OCI-LY7 (cell line): ENCODE data around the gene PHF23. TPM values are rescaled to one million over a fixed set of nuclear protein-coding genes. Genes with fewer than 3 reads are reported as not detected.

ENCODE experiments used
- BruUV-seq: library from RNA; stranded (reverse); fragments of 400-500 nt; replicated peaks from 2 replicates; lab custom pipeline; 2021; lab: Mats Ljungman, UMichigan
- CTCF ChIA-PET: fragments of 300-600 bp; sonication (Branson Sonifier 250); formaldehyde crosslinking; loops from one replicate; lab custom pipeline; 2022; ENCODE audit warnings: antibody characterized with exemption; ENCODE audit not compliant: unreplicated experiment; lab: Charles Lee
- POLR2A ChIA-PET: fragments of 300-600 bp; sonication (Branson Sonifier 250); formaldehyde crosslinking; loops from one replicate; lab custom pipeline; 2022; ENCODE audit warnings: antibody characterized with exemption; lab: Charles Lee
- DNase-seq: peaks from one replicate; pipeline ENCODE4 v3.0.0-alpha.2; 2015; ENCODE audit warnings: low spot score
- H2AFZ ChIP-seq: fragments of 200-600 bp; sonication (generic), shearing (Covaris generic); 2 replicates; pipeline ENCODE4 v1.6.1; 2014; ENCODE audit warnings: mild to moderate bottlenecking, antibody characterized with exemption, low read length, moderate library complexity
- H3K27ac ChIP-seq: fragments of 200-600 bp; sonication (generic); 2 replicates; pipeline ENCODE4 v1.5.1; 2014; ENCODE audit warnings: mixed run types, low read depth, mild to moderate bottlenecking, moderate library complexity, low read length, inconsistent platforms; ENCODE audit not compliant: poor library complexity, severe bottlenecking
- H3K36me3 ChIP-seq: fragments of 200-600 bp; sonication (generic); 2 replicates; pipeline ENCODE4 v1.6.1; 2014; ENCODE audit warnings: mild to moderate bottlenecking, antibody characterized with exemption, low read length, moderate library complexity, mixed read lengths; ENCODE audit not compliant: insufficient read depth
- H3K4me1 ChIP-seq: fragments of 200-600 bp; sonication (generic); 2 replicates; pipeline ENCODE4 v1.5.1; 2014; ENCODE audit warnings: mild to moderate bottlenecking, low read length; ENCODE audit not compliant: insufficient read depth, poor library complexity, severe bottlenecking
- H3K4me2 ChIP-seq: fragments of 200-600 bp; sonication (generic); 2 replicates; pipeline ENCODE4 v1.6.1; 2014; ENCODE audit warnings: mild to moderate bottlenecking, low read length
- H3K4me3 ChIP-seq: fragments of 200-600 bp; sonication (generic); 2 replicates; pipeline ENCODE4 v1.5.1; 2014; ENCODE audit warnings: mild to moderate bottlenecking, low read depth, low read length; ENCODE audit not compliant: poor library complexity, severe bottlenecking
- H3K79me2 ChIP-seq: fragments of 200-600 bp; sonication (generic); 2 replicates; pipeline ENCODE4 v1.6.1; 2016; ENCODE audit warnings: low read depth, mild to moderate bottlenecking, low read length, moderate library complexity, mixed read lengths; ENCODE audit not compliant: insufficient read depth
- H3K9me2 ChIP-seq: fragments of 200-600 bp; sonication (generic); 2 replicates; pipeline ENCODE4 v1.6.1; 2016; ENCODE audit warnings: mild to moderate bottlenecking, low read length, mixed read lengths; ENCODE audit not compliant: insufficient read depth
- H3K9me3 ChIP-seq: fragments of 200-600 bp; sonication (generic); 2 replicates; pipeline ENCODE4 v1.6.1; 2014; ENCODE audit warnings: mild to moderate bottlenecking, mixed run types, low read length, mixed read lengths
- H4K20me1 ChIP-seq: fragments of 200-600 bp; sonication (generic); 2 replicates; pipeline ENCODE4 v1.6.1; 2014; ENCODE audit warnings: mild to moderate bottlenecking, antibody characterized with exemption, low read length, moderate library complexity, mixed read lengths; ENCODE audit not compliant: insufficient read depth
- CTCF ChIP-seq: fragments of 200-600 bp; sonication (generic); conservative IDR thresholded peaks from 2 replicates; pipeline ENCODE4 v1.5.1; 2014; ENCODE audit warnings: mild to moderate bottlenecking, antibody characterized with exemption, low read length, moderate library complexity, mixed read lengths
- EZH2phosphoT487 ChIP-seq: fragments of 200-600 bp; sonication (generic); IDR thresholded peaks from 2 replicates; pipeline ENCODE4 v1.6.1; 2018; ENCODE audit warnings: low read depth, borderline replicate concordance, mild to moderate bottlenecking, mixed run types, antibody characterized with exemption, low read length, moderate library complexity, mixed read lengths
- intact Hi-C: fragments of 100-400 bp; cut with micrococcal nuclease; formaldehyde crosslinking; loops from one replicate; pipeline ENCODE4 v1.10.0; 2022; ENCODE audit not compliant: unreplicated experiment
- total RNA-seq, 2 experiments: library from RNA; depleted of rRNA in 1 of 2; stranded (reverse); fragments of >200 nt in 1 of 2; shearing (Covaris generic) in 1 of 2; gene quantifications; 2 replicates each; pipeline ENCODE4 v1.2.3, GENCODE V29; 2014 to 2022

The PHF23 gene
- total RNA-seq, 2 experiments from 2014 or later, result 43.3 to 47.7 TPM

- H3K79me2 ChIP-seq, result peaks cover 47% of the 10 kb centered on the region
- ChIA-PET POLR2A (no interaction called here), CTCF (no interaction called here)
- peaks cover 53% of the 10 kb centered on the region for H3K4me1 ChIP-seq
- H3K9me2 ChIP-seq, result no peaks in the 10 kb centered on the region
- no TSS peak for BruUV-seq
- DNase-seq, result no peak
- H3K9me3 ChIP-seq, result no peaks in the 10 kb centered on the region
- H3K4me3 ChIP-seq, result peak overlapping the region; percentile 100
- peak overlapping the region; percentile 82 for H3K4me2 ChIP-seq
- H4K20me1 ChIP-seq, result peaks cover 12% of the 10 kb centered on the region; the same call in 1 of the 2 replicates
- intact Hi-C loops, result loop anchor here (5.0 kb wide), 1 partner anchor 245 kb away; the partner anchor contains the start of genes POLR2A and SLC35G6
- H2AFZ ChIP-seq, result no peak overlapping the region
- no peak for TF ChIP-seq CTCF
- TF ChIP-seq EZH2phosphoT487, result no peak
- peaks cover 47% of the 10 kb centered on the region for H3K36me3 ChIP-seq
- peak overlapping the region; percentile 86 for H3K27ac ChIP-seq
Observed at GRCh38 chr17:7237266-7237760, 1.9 kb downstream of the PHF23 start.

- BruUV-seq, result no TSS peak
- intact Hi-C loops, result loop anchor here (5.0 kb wide), 1 partner anchor 245 kb away; the partner anchor contains the start of genes POLR2A and SLC35G6
Observed at GRCh38 chr17:7236808-7237207, 2.4 kb downstream of the PHF23 start.

More at GRCh38 chr17:7236808-7237207, 2.4 kb downstream of the PHF23 start:
- peak overlapping the region; percentile 86 for H3K27ac ChIP-seq
- H3K4me2 ChIP-seq, result peak overlapping the region; percentile 82
- ChIA-PET CTCF (no interaction called here), POLR2A (no interaction called here)
- peaks cover 49% of the 10 kb centered on the region for H3K79me2 ChIP-seq
- H3K4me1 ChIP-seq, result peaks cover 58% of the 10 kb centered on the region
- peaks cover 52% of the 10 kb centered on the region for H3K36me3 ChIP-seq
- H2AFZ ChIP-seq, result no peak overlapping the region
- no peaks in the 10 kb centered on the region for H3K9me2 ChIP-seq
- peaks cover 17% of the 10 kb centered on the region for H4K20me1 ChIP-seq
- H3K4me3 ChIP-seq, result peak overlapping the region; percentile 100
- no peak for DNase-seq
- TF ChIP-seq EZH2phosphoT487, result no peak
- no peak for TF ChIP-seq CTCF
- H3K9me3 ChIP-seq, result no peaks in the 10 kb centered on the region
